ENCODE data around the gene ARFGEF3.

Gene ARFGEF3

GRCh38 chr6:138246650-138247440, 85.1 kb downstream of the ARFGEF3 start:
- H3K27ac ChIP-seq, result no peak overlapping the region
- no peak for DNase-seq (ENCODE audit: low read depth, low spot score)
- no peaks in the 10 kb centered on the region for H3K36me3 ChIP-seq (ENCODE audit: insufficient read depth, low read length)
- H3K4me3 ChIP-seq, result no peak overlapping the region
- no peak for TF ChIP-seq POLR2AphosphoS5 (IDR thresholded peaks at IDR 0.05; ENCODE audit: borderline replicate concordance, low read depth, low read length)
- TF ChIP-seq FOXP2 (optimal IDR thresholded peaks at IDR 0.05; ENCODE audit: control extremely low read depth, extremely low read length, insufficient read depth), result no peak
- no peak for TF ChIP-seq EZH2 (IDR thresholded peaks at IDR 0.05)
- no peak overlapping the region for H3K9ac ChIP-seq (ENCODE audit: insufficient read length)
- no peaks in the 10 kb centered on the region for H3K9me3 ChIP-seq (ENCODE audit: low read depth, low read length)

DNA sequence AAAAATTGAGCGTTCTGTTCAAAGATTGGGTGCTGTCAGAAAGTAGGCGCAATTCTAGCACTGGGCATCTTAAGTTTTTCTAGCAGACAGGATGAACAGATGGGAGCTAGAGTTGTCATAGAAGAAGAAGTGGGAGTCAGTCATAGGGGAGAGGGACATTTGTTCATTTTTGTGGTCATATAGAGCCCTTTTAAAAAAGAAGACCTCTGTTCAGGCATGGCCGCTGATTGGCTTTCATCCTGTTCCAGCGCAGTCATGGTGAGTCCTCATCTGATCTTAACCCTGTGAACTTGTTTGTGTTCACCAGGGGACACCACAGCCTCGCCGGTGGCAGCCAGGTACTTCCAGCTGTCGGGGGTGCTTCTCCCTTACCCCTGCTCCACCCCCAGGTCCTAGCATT, 86.3 kb downstream of the ARFGEF3 start:
- H3K36me3 ChIP-seq (ENCODE audit: insufficient read depth, low read length), result no peaks in the 10 kb centered on the region
- H3K9me3 ChIP-seq (ENCODE audit: low read depth, low read length), result no peaks in the 10 kb centered on the region
- no peak overlapping the region for H3K9ac ChIP-seq (ENCODE audit: insufficient read length)
- no peak for TF ChIP-seq POLR2AphosphoS5 (IDR thresholded peaks at IDR 0.05; ENCODE audit: borderline replicate concordance, low read depth, low read length)
- TF ChIP-seq FOXP2 (optimal IDR thresholded peaks at IDR 0.05; ENCODE audit: control extremely low read depth, extremely low read length, insufficient read depth), result no peak
- TF ChIP-seq EZH2 (IDR thresholded peaks at IDR 0.05), result no peak
- no peak overlapping the region for H3K27ac ChIP-seq
- H3K4me3 ChIP-seq, result no peak overlapping the region
- DNase-seq (ENCODE audit: low read depth, low spot score), result no peak

DNA sequence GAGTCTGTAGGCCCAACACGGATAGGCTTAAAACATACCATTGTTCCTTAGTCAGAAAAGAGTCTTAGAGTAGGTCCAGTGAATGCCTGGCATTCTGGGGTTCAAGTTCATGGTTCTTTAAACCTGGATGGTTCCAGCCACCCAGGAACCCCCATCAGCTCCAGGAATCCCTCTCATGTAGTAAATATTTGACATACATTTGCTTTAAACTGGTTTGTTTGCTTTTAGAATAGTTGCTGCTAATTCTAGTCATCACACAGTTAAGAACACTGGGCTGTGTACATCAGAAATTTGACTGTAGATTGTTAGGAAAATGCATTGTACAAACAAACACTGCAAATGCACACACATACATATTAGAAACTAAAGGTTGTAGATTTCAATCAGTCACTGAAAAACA, 87.1 kb downstream of the ARFGEF3 start:
- Histone ChIP-seq H3K27ac (no peak overlapping the region), H3K9me3 (ENCODE audit: low read depth, low read length) (no peaks in the 10 kb centered on the region), H3K4me3 (no peak overlapping the region), H3K36me3 (ENCODE audit: insufficient read depth, low read length) (no peaks in the 10 kb centered on the region), H3K9ac (ENCODE audit: insufficient read length) (no peak overlapping the region)
- DNase-seq (ENCODE audit: low read depth, low spot score), result no peak
- TF ChIP-seq EZH2 (IDR thresholded peaks at IDR 0.05) (no peak), POLR2AphosphoS5 (IDR thresholded peaks at IDR 0.05; ENCODE audit: borderline replicate concordance, low read depth, low read length) (no peak), FOXP2 (optimal IDR thresholded peaks at IDR 0.05; ENCODE audit: control extremely low read depth, extremely low read length, insufficient read depth) (no peak)

DNA sequence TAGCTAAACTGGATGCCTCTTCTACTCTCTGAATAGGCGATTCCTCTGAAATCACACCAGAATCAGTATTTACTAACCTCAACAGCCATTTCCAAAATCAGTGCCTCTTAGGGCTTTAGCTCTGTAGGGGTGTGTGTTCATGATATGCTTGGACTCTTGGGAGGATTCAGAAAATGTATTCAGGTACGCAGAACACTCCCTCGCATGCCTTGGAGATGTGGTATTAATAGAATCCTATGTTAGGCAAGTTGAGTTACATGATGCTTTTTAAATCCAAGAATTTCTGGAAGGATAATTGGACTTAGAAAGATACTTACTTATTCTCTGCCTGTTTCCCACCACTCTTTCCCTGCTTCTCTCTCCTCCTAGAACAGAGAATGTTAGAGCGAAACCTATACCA, 88.3 kb downstream of the ARFGEF3 start:
- H3K36me3 ChIP-seq (ENCODE audit: insufficient read depth, low read length), result no peaks in the 10 kb centered on the region
- H3K4me3 ChIP-seq, result no peak overlapping the region
- no peak overlapping the region for H3K27ac ChIP-seq
- no peak for TF ChIP-seq EZH2 (IDR thresholded peaks at IDR 0.05)
- TF ChIP-seq POLR2AphosphoS5 (IDR thresholded peaks at IDR 0.05; ENCODE audit: borderline replicate concordance, low read depth, low read length), result no peak
- TF ChIP-seq FOXP2 (optimal IDR thresholded peaks at IDR 0.05; ENCODE audit: control extremely low read depth, extremely low read length, insufficient read depth), result no peak
- no peaks in the 10 kb centered on the region for H3K9me3 ChIP-seq (ENCODE audit: low read depth, low read length)
- no peak overlapping the region for H3K9ac ChIP-seq (ENCODE audit: insufficient read length)
- no peak for DNase-seq (ENCODE audit: low read depth, low spot score)

DNA sequence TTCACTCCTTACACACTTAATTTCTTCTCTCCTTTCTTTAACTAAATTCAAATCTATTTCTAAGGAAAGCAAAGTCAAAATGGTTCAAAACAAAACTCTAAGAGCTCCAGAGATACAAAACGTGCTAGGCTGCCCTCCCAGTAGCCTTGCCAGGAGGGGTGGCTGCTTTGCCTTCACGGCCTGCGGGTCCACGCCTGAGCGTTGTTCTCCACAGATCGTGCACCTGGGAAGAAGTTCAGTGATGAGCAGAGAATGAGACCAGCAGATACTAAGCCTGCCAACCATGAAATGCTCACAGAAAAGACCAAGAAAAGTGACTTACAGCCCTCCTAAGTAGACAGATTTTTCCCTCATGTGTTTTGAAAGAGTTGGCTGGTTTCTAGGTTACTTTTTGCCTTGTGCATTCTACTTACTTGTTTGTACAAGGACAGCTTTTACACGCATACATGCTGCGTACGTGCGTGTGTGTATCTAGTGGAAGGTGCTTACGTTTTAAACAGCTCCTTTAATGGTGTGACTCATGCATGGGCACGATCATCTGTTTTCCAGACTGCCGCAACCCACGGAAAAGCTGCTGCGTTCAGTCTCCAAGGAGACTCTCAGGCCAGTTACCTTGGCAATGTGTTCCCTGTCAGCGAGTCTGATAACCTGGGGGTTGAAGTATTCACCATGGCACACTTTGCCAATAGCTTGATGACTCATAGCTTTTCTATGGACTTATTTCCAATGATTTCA, 88.9 kb downstream of the ARFGEF3 start:
- no peaks in the 10 kb centered on the region for H3K36me3 ChIP-seq (ENCODE audit: insufficient read depth, low read length)
- no peaks in the 10 kb centered on the region for H3K9me3 ChIP-seq (ENCODE audit: low read depth, low read length)
- H3K4me3 ChIP-seq, result no peak overlapping the region
- no peak for DNase-seq (ENCODE audit: low read depth, low spot score)
- no peak overlapping the region for H3K9ac ChIP-seq (ENCODE audit: insufficient read length)
- TF ChIP-seq FOXP2 (optimal IDR thresholded peaks at IDR 0.05; ENCODE audit: control extremely low read depth, extremely low read length, insufficient read depth), result no peak
- no peak for TF ChIP-seq POLR2AphosphoS5 (IDR thresholded peaks at IDR 0.05; ENCODE audit: borderline replicate concordance, low read depth, low read length)
- TF ChIP-seq EZH2 (IDR thresholded peaks at IDR 0.05), result no peak
- H3K27ac ChIP-seq, result no peak overlapping the region

DNA sequence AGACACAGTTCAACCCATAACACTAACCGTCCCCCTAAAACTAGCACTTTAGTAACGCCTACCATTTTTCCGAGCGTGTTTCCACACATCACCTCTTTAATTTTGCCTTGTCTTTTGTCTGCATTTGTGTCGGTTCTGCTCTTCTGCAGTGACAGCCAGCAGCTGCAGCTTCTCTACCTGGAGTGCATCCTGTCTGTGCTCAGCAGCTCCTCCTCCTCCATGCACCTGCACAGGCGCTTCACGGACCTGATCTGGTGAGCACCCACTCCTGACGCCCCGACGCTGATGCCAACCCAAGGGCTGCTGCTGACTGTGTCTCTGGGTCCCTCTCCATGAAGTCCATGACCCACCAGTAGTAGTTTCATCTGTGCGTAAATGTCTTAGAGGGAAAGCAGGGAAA, 92.0 kb downstream of the ARFGEF3 start:
- H3K9me3 ChIP-seq (ENCODE audit: low read depth, low read length), result no peaks in the 10 kb centered on the region
- no peak overlapping the region for H3K4me3 ChIP-seq
- no peak for DNase-seq (ENCODE audit: low read depth, low spot score)
- no peak overlapping the region for H3K27ac ChIP-seq
- H3K36me3 ChIP-seq (ENCODE audit: insufficient read depth, low read length), result no peaks in the 10 kb centered on the region
- no peak overlapping the region for H3K9ac ChIP-seq (ENCODE audit: insufficient read length)
- TF ChIP-seq FOXP2 (optimal IDR thresholded peaks at IDR 0.05; ENCODE audit: control extremely low read depth, extremely low read length, insufficient read depth) (no peak), EZH2 (IDR thresholded peaks at IDR 0.05) (no peak), POLR2AphosphoS5 (IDR thresholded peaks at IDR 0.05; ENCODE audit: borderline replicate concordance, low read depth, low read length) (no peak)

DNA sequence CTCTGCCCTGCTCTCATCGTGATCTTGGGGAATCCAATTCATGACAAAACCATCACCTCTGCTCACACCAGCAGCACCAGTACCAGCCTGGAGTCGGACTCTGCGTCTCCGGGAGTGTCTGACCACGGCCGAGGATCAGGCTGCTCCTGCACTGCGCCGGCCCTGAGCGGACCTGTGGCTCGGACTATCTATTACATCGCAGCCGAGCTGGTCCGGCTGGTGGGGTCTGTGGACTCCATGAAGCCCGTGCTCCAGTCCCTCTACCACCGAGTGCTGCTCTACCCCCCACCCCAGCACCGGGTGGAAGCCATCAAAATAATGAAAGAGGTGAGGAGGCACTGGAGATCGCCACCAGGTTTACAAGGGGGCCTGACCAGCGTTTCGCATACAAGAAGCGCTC, 93.7 kb downstream of the ARFGEF3 start:
- TF ChIP-seq POLR2AphosphoS5 (IDR thresholded peaks at IDR 0.05; ENCODE audit: borderline replicate concordance, low read depth, low read length) (no peak), EZH2 (IDR thresholded peaks at IDR 0.05) (no peak), FOXP2 (optimal IDR thresholded peaks at IDR 0.05; ENCODE audit: control extremely low read depth, extremely low read length, insufficient read depth) (no peak)
- H3K9me3 ChIP-seq (ENCODE audit: low read depth, low read length), result no peaks in the 10 kb centered on the region
- H3K36me3 ChIP-seq (ENCODE audit: insufficient read depth, low read length), result no peaks in the 10 kb centered on the region
- no peak for DNase-seq (ENCODE audit: low read depth, low spot score)
- H3K4me3 ChIP-seq, result no peak overlapping the region
- no peak overlapping the region for H3K9ac ChIP-seq (ENCODE audit: insufficient read length)
- no peak overlapping the region for H3K27ac ChIP-seq

GRCh38 chr6:138257638-138258040, 95.9 kb downstream of the ARFGEF3 start:
- Histone ChIP-seq H3K27ac (no peak overlapping the region), H3K9me3 (ENCODE audit: low read depth, low read length) (no peaks in the 10 kb centered on the region), H3K4me3 (no peak overlapping the region), H3K36me3 (ENCODE audit: insufficient read depth, low read length) (no peaks in the 10 kb centered on the region), H3K9ac (ENCODE audit: insufficient read length) (no peak overlapping the region)
- DNase-seq (ENCODE audit: low read depth, low spot score), result no peak
- no peak for TF ChIP-seq FOXP2 (optimal IDR thresholded peaks at IDR 0.05; ENCODE audit: control extremely low read depth, extremely low read length, insufficient read depth)
- no peak for TF ChIP-seq EZH2 (IDR thresholded peaks at IDR 0.05)
- no peak for TF ChIP-seq POLR2AphosphoS5 (IDR thresholded peaks at IDR 0.05; ENCODE audit: borderline replicate concordance, low read depth, low read length)
